OCI-LY3 (cell line): ENCODE measurements around the gene NRSN2.

Source experiments
- H2AFZ ChIP-seq: fragments of 200-600, 300-600 bp; shearing (Covaris generic); 2 replicates; pipeline ENCODE4 v1.6.0; 2014; ENCODE audit warnings: antibody characterized with exemption, low read depth, low read length
- H3K27ac ChIP-seq: fragments of 200-600, 300-600 bp; sonication (generic); 2 replicates; pipeline ENCODE4 v1.5.1; 2014; ENCODE audit warnings: mild to moderate bottlenecking, low read length, moderate library complexity, mixed read lengths
- H3K27me3 ChIP-seq: fragments of 200-600, 300-600 bp; sonication (generic); 2 replicates; pipeline ENCODE4 v1.6.1; 2014; ENCODE audit warnings: low read depth, low read length, mixed read lengths
- H3K36me3 ChIP-seq: fragments of 200-600, 300-600 bp; sonication (generic); replicated peaks from 2 replicates; pipeline ENCODE3; 2014; ENCODE audit warnings: low read depth, low read length, mixed read lengths
- H3K4me1 ChIP-seq: fragments of 300-600, 200-600 bp; sonication (generic); 2 replicates; pipeline ENCODE4 v1.6.1; 2014; ENCODE audit warnings: low read length, mixed read lengths
- H3K4me2 ChIP-seq: fragments of 200-600, 300-600 bp; sonication (generic); 2 replicates; pipeline ENCODE4 v1.6.1; 2014; ENCODE audit warnings: low read length, mixed read lengths
- H3K4me3 ChIP-seq: fragments of 300-600, 200-600 bp; sonication (generic); 2 replicates; pipeline ENCODE4 v1.5.1; 2014; ENCODE audit warnings: antibody characterized with exemption, mild to moderate bottlenecking, low read length, moderate library complexity
- H3K79me2 ChIP-seq: fragments of 300-600, 200-600 bp; shearing (Covaris generic); 2 replicates; pipeline ENCODE4 v1.6.1; 2014; ENCODE audit warnings: mild to moderate bottlenecking, low read length, mixed read lengths
- H3K9ac ChIP-seq: fragments of 300-600, 200-600 bp; shearing (Covaris generic); 2 replicates; pipeline ENCODE4 v1.6.0; 2014; ENCODE audit warnings: mild to moderate bottlenecking, low read length, moderate library complexity
- H3K9me3 ChIP-seq: fragments of 200-600, 300-600 bp; shearing (Covaris generic); 2 replicates; pipeline ENCODE4 v1.6.1; 2014; ENCODE audit warnings: low read length, mixed read lengths; ENCODE audit not compliant: insufficient read depth
- H4K20me1 ChIP-seq: fragments of 200-600, 300-600 bp; sonication (generic); 2 replicates; pipeline ENCODE4 v1.6.1; 2016; ENCODE audit warnings: low read length, mixed read lengths; ENCODE audit not compliant: insufficient read depth
- CTCF ChIP-seq: fragments of 200-600, 300-600 bp; sonication (generic); IDR thresholded peaks from 2 replicates; pipeline ENCODE4 v1.5.1; 2014; ENCODE audit warnings: antibody characterized with exemption, low read length, low read depth
- EZH2phosphoT487 ChIP-seq: fragments of 200-600 bp; shearing (Covaris generic); IDR thresholded peaks from 2 replicates; pipeline ENCODE4 v1.6.1; 2018; ENCODE audit warnings: antibody characterized with exemption, mixed run types, low read depth

NRSN2 gene

GRCh38 chr20:396252-396618, 49.3 kb downstream of the NRSN2 start:
- Histone ChIP-seq H3K27me3 (no peaks in the 10 kb centered on the region), H3K79me2 (no peaks in the 10 kb centered on the region), H3K9me3 (no peaks in the 10 kb centered on the region), H3K9ac (no peak overlapping the region), H3K27ac (no peak overlapping the region), H2AFZ (no peak overlapping the region), H3K4me2 (no peak overlapping the region), H3K4me1 (no peaks in the 10 kb centered on the region), H3K4me3 (no peak overlapping the region), H4K20me1 (no peaks in the 10 kb centered on the region), H3K36me3 (peaks cover 52% of the 10 kb centered on the region)
- no peak for TF ChIP-seq EZH2phosphoT487
- TF ChIP-seq CTCF: no peak

GRCh38 chr20:396619-397431, 49.9 kb downstream of the NRSN2 start:
- H3K9ac ChIP-seq: no peak overlapping the region
- no peaks in the 10 kb centered on the region for H3K27me3 ChIP-seq
- no peak overlapping the region for H3K4me2 ChIP-seq
- H3K79me2 ChIP-seq: no peaks in the 10 kb centered on the region
- TF ChIP-seq EZH2phosphoT487 (no peak), CTCF (no peak)
- no peaks in the 10 kb centered on the region for H3K4me1 ChIP-seq
- no peak overlapping the region for H2AFZ ChIP-seq
- H3K9me3 ChIP-seq: no peaks in the 10 kb centered on the region
- H4K20me1 ChIP-seq: no peaks in the 10 kb centered on the region
- no peak overlapping the region for H3K4me3 ChIP-seq
- no peak overlapping the region for H3K27ac ChIP-seq
- H3K36me3 ChIP-seq: peaks cover 48% of the 10 kb centered on the region

GRCh38 chr20:397432-398237, 50.7 kb downstream of the NRSN2 start:
- H3K4me2 ChIP-seq: no peak overlapping the region
- no peak overlapping the region for H3K9ac ChIP-seq
- H2AFZ ChIP-seq: no peak overlapping the region
- no peaks in the 10 kb centered on the region for H3K4me1 ChIP-seq
- peaks cover 41% of the 10 kb centered on the region for H3K36me3 ChIP-seq
- H3K27me3 ChIP-seq: no peaks in the 10 kb centered on the region
- H3K27ac ChIP-seq: no peak overlapping the region
- H3K9me3 ChIP-seq: no peaks in the 10 kb centered on the region
- no peak overlapping the region for H3K4me3 ChIP-seq
- H4K20me1 ChIP-seq: no peaks in the 10 kb centered on the region
- TF ChIP-seq EZH2phosphoT487: no peak
- TF ChIP-seq CTCF: no peak
- H3K79me2 ChIP-seq: no peaks in the 10 kb centered on the region

- peaks cover 29% of the 10 kb centered on the region for H3K36me3 ChIP-seq
- H3K9ac ChIP-seq: no peak overlapping the region
- H4K20me1 ChIP-seq: no peaks in the 10 kb centered on the region
- no peak overlapping the region for H3K4me2 ChIP-seq
- no peaks in the 10 kb centered on the region for H3K4me1 ChIP-seq
- no peaks in the 10 kb centered on the region for H3K9me3 ChIP-seq
- no peak overlapping the region for H2AFZ ChIP-seq
- no peak overlapping the region for H3K4me3 ChIP-seq
- no peaks in the 10 kb centered on the region for H3K79me2 ChIP-seq
- no peaks in the 10 kb centered on the region for H3K27me3 ChIP-seq
- no peak overlapping the region for H3K27ac ChIP-seq
- TF ChIP-seq CTCF (no peak), EZH2phosphoT487 (no peak)
These were observed 52.3 kb downstream of the NRSN2 start for GRCh38 chr20:399182-399707.
